Erythroblast (primary cell): ENCODE results near the gene UNC13D.

Experiments used
- GATA1 ChIP-seq: IDR thresholded peaks from 2 replicates; pipeline ENCODE4 v1.6.1; 2011; ENCODE audit warnings: low read depth, mild to moderate bottlenecking, control low read depth, low read length, moderate library complexity
- POLR2A ChIP-seq: IDR thresholded peaks from 2 replicates; pipeline ENCODE4 v1.6.1; 2011; ENCODE audit warnings: mild to moderate bottlenecking, low read length

DNA sequence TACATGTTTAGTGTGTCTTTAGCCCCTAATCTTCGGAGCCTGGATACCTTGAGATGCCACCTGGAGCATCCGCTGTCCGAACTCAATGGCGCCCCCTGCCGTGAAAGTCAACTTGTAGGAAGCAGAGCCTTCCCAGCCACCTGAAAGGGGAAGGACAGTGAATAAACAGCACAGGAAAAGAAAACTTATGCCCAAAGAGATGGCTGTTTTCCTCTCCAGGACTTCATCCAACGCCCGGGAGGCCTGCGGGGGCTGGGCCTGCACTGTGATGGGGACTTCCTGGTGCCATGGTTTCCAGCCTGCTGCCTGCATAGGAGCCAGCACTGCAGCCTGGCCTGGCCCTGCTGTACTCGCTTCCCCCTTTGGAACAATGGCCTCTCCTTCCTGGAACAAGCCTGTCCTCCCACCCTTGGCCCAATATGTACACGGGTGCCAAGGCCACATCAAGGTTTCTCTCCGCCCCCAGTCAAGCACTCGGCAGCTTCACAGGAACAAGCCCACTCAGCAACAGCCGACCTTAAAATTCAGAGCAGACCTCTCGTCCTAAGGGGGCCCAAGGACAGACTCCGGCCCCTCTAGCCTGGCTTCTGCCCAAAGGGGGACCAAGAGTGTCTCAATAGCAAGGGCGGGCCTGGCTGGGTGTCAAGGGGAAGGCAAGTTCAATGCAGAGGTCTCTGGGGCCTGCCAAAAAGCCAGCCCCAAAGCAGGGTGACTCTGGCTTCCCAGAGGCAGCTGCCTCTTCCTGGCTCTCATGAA lies 4.5 kb upstream of the UNC13D start:
- TF ChIP-seq GATA1 (no peak), POLR2A (no peak)
